ENCODE measurements around the gene UGGT1.
"Not testable (repeated sequence)": the region's sequence is repeated elsewhere in the genome, so short reads cannot be mapped to it uniquely, and the experiment has no call there.

Gene UGGT1

GRCh38 chr2:128169497-128169896 is 78.5 kb downstream of the UGGT1 start:
- no peak for TF ChIP-seq CTCF (IDR thresholded peaks at IDR 0.05; ENCODE audit: insufficient read depth, low read depth, low read length, missing control alignments)
- H3K4me3 ChIP-seq (ENCODE audit: low read depth, low read length) = no peak overlapping the region
- no peak for DNase-seq (ENCODE audit: low read depth)

DNA sequence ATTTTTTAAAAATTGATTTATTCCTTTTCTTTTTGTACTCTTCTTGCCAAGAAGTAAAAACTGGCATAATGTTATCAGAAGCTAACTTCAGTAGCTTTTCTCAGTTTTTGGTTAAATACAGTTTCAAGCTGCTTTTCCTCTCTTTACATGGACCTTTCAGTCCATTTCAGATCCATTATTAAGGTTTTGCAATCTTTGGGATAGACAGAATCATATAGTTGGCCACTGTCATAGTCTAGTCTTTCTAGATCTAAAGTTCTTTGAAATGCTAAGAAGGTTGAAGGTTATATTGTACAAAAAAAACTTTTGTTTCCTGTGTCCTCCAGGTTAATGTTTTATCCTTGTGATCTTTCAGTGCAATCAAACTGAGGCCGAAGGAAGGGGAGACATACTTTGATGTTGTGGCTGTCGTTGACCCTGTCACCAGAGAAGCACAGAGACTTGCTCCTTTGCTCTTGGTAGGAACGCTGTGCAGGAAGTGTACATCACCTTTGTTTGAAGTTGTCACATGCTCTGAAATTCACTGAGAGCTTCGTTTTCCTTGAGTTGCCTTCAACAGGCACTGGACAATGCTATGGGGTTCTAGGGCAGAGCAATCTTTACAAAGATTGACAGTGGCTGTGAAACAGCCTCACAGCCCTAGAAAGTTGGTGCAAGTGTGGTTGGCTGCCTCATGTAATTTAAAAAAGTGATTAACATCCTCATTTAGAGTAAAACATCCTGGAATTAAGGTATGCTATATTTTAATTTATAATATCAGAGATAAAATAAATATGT is 79.1 kb downstream of the UGGT1 start:
- no peak for DNase-seq (ENCODE audit: low read depth)
- no peak overlapping the region for H3K4me3 ChIP-seq (ENCODE audit: low read depth, low read length)
- TF ChIP-seq CTCF (IDR thresholded peaks at IDR 0.05; ENCODE audit: insufficient read depth, low read depth, low read length, missing control alignments) = no peak

GRCh38 chr2:128170776-128171175 is 79.8 kb downstream of the UGGT1 start:
- H3K4me3 ChIP-seq (ENCODE audit: low read depth, low read length) = no peak overlapping the region
- no peak for TF ChIP-seq CTCF (IDR thresholded peaks at IDR 0.05; ENCODE audit: insufficient read depth, low read depth, low read length, missing control alignments)
- no peak for DNase-seq (ENCODE audit: low read depth)

GRCh38 chr2:128172191-128172590 is 81.2 kb downstream of the UGGT1 start:
- no peak overlapping the region for H3K4me3 ChIP-seq (ENCODE audit: low read depth, low read length)
- TF ChIP-seq CTCF (IDR thresholded peaks at IDR 0.05; ENCODE audit: insufficient read depth, low read depth, low read length, missing control alignments) = no peak
- no peak for DNase-seq (ENCODE audit: low read depth)

DNA sequence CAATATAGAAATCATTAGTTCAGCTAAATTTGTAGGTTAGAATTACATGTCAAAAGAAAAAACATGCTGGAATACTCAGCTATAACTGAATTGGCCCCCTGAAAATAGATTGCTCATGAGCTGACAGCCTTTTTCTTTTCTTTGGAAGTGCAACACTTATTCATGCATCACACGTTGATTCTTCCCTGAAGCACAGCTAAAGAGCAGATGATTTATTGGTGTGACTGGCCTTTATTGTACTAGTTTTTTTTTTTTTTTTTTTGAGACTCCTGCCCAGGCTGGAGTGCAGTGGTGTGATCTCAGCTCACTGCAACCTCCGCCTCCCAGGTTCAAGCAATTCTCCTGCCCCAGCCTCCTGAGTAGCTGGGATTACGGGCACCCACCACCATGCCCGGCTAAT is 83.1 kb downstream of the UGGT1 start:
- H3K4me3 ChIP-seq (ENCODE audit: low read depth, low read length); DNase-seq (ENCODE audit: low read depth): not testable (repeated sequence)

- H3K4me3 ChIP-seq (ENCODE audit: low read depth, low read length) = no peak overlapping the region
- no peak for TF ChIP-seq CTCF (IDR thresholded peaks at IDR 0.05; ENCODE audit: insufficient read depth, low read depth, low read length, missing control alignments)
- DNase-seq (ENCODE audit: low read depth) = no peak
These were observed 86.3 kb downstream of the UGGT1 start for GRCh38 chr2:128177315-128177714.

- no peak for DNase-seq (ENCODE audit: low read depth)
- TF ChIP-seq CTCF (IDR thresholded peaks at IDR 0.05; ENCODE audit: insufficient read depth, low read depth, low read length, missing control alignments) = no peak
- H3K4me3 ChIP-seq (ENCODE audit: low read depth, low read length) = no peak overlapping the region
These were observed 87.2 kb downstream of the UGGT1 start for GRCh38 chr2:128178149-128178649.

Measured in GM12865 (cell line).